HUES6 (cell line): ENCODE results near the gene CSNK1G2.

ENCODE experiments used
- H3K27ac ChIP-seq: 2 replicates; pipeline ENCODE4 v1.7.0; 2013; ENCODE audit warnings: low read depth, mild to moderate bottlenecking, low read length, inconsistent platforms
- H3K27me3 ChIP-seq: 2 replicates; pipeline ENCODE4 v1.6.1; 2013; ENCODE audit warnings: low read length; ENCODE audit not compliant: control insufficient read depth, insufficient read depth
- H3K36me3 ChIP-seq: 2 replicates; pipeline ENCODE4 v1.6.1; 2013; ENCODE audit warnings: low read length; ENCODE audit not compliant: control insufficient read depth, insufficient read depth
- H3K4me1 ChIP-seq: 2 replicates; pipeline ENCODE4 v1.6.1; 2013; ENCODE audit warnings: low read length; ENCODE audit not compliant: control insufficient read depth, insufficient read depth
- H3K4me3 ChIP-seq: 2 replicates; pipeline ENCODE4 v1.5.1; 2013; ENCODE audit warnings: low read depth, low read length
- H3K9ac ChIP-seq: one replicate; pipeline ENCODE4 v1.6.1; 2013; ENCODE audit warnings: mild to moderate bottlenecking, low read length
- H3K9me3 ChIP-seq: 2 replicates; pipeline ENCODE4 v1.6.1; 2013; ENCODE audit warnings: low read depth, low read length; ENCODE audit not compliant: control insufficient read depth, insufficient read depth

CSNK1G2 gene

DNA sequence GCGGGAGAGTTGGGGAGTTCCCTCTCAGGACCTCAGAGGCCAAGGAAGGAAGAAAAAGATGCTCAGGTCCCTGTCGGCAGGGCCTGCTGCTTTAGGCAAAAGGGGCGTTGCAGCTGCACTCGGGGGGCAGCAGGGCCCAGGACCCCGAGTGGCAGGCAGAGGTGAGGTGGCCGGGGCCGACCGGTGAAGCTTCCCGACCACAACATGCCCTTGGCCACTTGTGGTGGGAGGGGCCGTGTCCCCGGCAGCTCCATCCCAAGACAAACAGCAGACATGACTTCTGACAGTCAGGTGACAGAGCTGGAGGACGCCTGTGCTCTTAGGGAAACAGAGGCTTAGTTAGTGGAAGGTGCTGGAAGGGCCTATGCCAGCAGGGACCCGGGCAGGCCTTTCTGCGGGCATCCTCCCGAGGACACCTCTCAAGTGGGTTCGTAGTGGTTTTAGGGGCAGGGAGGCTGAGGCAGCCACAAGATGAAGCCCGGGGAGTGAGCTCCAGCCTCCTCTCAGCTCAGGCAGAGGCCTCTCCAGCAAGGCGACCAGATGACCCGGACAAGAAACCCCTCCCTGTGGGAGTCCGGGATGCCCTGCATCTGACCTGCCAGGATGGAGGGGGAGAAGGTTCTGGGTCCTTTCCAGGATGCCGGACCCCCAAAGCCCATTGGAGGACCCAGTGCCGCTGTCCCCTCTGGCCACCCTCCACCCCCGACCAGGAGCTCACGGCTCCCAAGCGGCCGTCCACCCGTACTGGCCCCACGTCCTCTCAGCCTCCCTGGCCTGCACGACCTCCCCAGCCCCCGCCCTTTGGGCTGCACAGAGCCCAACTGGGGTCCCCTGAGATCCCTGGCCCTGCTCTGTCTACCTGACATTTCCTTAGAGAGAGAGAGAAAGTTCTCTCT is 50.3 kb downstream of the CSNK1G2 start:
- no peak overlapping the region for H3K9ac ChIP-seq
- no peak overlapping the region for H3K27ac ChIP-seq
- H3K27me3 ChIP-seq: no peaks in the 10 kb centered on the region
- no peaks in the 10 kb centered on the region for H3K4me1 ChIP-seq
- no peak overlapping the region for H3K4me3 ChIP-seq
- H3K36me3 ChIP-seq: peaks cover 61% of the 10 kb centered on the region
- H3K9me3 ChIP-seq: no peaks in the 10 kb centered on the region; the same call in 1 of the 2 replicates

DNA sequence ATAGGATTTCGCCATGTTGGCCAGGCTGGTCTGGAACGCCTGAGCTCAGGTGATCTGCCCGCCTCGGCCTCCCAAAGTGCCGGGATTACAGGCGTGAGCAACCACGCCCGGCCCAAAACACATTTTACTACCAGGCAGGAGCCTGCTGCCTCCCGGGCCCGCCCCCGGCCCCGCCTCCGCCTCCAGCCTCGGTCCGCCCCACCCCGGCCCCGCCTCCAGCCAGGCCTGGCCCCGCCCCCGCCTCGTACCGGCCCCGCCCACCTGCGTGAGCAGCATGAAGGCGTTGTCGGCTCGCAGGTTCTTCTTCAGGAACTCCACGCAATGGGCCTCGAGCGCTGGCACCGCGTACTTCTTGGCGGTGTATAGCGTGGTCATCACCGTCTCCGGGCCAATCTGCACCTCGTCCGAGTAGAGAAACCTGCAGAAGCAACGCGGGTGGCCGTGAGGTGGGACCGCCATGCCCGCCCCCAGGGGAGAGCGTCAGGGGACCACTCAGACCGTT is 51.8 kb downstream of the CSNK1G2 start:
- H3K9me3 ChIP-seq: no peaks in the 10 kb centered on the region; the same call in 1 of the 2 replicates
- H3K27me3 ChIP-seq: no peaks in the 10 kb centered on the region
- no peak overlapping the region for H3K27ac ChIP-seq
- H3K9ac ChIP-seq: no peak overlapping the region
- H3K36me3 ChIP-seq: peaks cover 61% of the 10 kb centered on the region
- no peaks in the 10 kb centered on the region for H3K4me1 ChIP-seq
- no peak overlapping the region for H3K4me3 ChIP-seq

DNA sequence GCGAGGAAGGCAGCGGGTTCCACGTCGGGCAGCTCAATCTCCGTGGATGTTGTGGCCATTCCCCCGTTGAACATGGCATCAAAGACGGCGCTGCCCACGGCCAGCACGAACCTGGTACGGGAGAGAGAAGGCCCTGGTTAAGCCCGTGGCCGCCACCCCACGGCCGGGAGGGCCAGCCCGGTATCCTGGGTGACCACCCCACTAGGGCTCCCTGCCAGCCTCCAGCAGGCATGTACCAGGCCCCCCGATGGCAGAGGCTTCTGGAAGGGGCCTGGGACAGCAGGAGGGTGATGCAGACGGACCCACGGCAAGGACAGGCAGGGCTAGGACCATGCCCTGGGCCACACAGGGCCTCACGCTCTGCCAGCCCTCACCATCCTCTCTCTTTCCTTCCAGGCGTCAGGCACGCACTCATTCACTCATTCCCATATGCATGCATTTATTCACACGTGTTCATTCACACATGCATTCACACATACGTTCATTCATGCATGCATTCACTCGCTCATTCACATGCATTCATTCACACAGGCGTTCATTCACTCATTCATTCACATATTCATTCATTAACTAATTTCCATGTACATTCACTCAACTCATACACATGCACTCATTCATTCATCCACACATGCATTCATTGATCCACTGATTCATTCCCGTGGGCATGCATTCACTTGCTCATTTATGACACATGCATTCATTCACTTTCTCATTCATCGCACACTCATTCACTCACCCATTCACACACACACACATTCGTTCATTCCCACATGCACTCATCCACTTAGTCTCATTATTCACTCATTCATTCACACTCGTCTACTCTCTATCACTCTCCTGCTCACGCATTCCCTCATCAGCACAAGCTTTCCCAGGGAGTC is 56.6 kb downstream of the CSNK1G2 start:
- Histone ChIP-seq H3K9me3 (no peaks in the 10 kb centered on the region; the same call in 1 of the 2 replicates), H3K27me3 (no peaks in the 10 kb centered on the region), H3K4me1 (no peaks in the 10 kb centered on the region), H3K9ac (no peak overlapping the region), H3K27ac (no peak overlapping the region), H3K36me3 (peaks cover 52% of the 10 kb centered on the region), H3K4me3 (no peak overlapping the region)

DNA sequence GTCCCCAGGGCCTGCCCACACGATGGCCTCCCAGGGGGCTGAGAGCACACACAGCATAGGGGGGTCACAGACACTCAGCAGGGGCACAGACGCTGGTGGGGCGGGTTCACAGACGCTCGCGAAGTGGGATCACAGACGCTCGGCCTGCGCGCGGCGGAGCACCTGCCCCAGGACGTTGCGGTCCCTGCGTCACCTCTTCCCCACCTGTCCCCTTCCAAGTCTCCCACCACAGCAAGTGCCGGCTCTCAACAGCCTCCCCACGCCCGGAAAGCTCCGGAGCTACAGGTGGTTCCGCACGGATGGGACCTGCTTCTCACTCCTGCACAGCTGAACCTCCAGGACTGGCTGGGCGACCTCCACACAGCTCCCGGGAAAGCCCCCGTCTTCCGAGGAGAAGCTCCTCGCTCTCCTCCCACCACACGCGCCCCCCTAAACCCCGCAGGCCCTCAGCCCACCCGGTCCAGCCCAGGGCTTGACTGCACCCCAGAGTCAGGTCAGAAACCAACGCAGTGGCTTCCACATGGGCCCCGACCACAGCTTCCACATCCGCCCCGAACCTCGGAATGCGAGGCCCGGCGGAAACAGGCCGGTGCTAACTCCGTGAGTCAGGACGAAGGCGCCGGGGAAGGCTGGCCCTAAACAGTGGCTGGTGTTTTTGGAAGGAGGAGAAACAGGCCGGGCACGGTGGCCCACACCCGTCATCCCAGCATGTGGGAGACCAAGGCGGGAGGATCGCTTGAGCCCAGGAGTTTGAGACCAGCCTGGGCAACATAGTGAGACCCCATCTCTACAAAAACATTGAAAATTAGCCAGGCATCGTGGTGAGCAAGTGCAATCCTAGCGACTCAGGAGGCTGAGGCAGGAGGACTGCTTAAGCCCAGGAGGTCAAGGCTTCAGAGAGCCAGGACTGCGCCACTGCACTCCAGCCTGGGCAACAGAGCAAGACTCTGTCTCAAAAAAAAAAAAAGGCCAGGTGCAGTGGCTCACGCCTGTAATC is 58.0 kb downstream of the CSNK1G2 start:
- Histone ChIP-seq H3K4me1 (no peaks in the 10 kb centered on the region), H3K9ac (no peak overlapping the region), H3K27me3 (no peaks in the 10 kb centered on the region), H3K36me3 (peaks cover 47% of the 10 kb centered on the region), H3K4me3 (no peak overlapping the region), H3K27ac (no peak overlapping the region), H3K9me3 (no peaks in the 10 kb centered on the region; the same call in 1 of the 2 replicates)

DNA sequence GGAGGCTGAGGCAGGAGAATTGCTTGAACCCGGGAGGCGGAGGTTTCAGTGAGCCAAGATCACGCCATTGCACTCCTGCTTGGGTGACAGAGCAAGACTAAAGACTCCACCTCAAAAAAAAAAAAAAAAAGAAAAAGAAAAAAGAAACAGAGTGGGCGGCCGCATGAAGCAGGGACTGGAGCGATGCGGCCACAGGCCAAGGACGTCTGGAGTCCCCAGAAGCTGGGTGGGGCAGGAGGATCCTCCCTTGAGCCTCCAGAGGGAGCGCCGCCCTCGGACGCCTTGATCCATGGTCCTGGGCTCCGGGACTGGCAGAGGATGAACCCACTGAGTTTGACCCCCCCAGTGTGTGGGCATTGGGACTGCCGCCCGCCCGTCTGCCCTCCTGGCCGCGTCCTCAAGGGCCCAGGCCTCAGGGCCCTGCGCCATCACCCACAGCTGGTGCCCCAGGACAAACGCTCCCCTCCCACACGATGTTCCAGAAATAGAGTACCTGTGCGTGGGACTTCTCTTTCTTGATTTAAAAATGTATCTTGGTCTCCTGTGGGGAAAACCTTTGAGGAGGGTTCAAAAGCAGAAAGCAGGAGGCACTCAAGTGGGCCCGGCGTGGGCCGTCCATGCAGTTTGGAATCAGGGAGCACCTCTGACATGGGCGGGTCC is 59.0 kb downstream of the CSNK1G2 start:
- no peaks in the 10 kb centered on the region; the same call in 1 of the 2 replicates for H3K9me3 ChIP-seq
- H3K27me3 ChIP-seq: no peaks in the 10 kb centered on the region
- no peak overlapping the region for H3K4me3 ChIP-seq
- H3K27ac ChIP-seq: no peak overlapping the region
- H3K36me3 ChIP-seq: peaks cover 47% of the 10 kb centered on the region
- H3K9ac ChIP-seq: no peak overlapping the region
- H3K4me1 ChIP-seq: no peaks in the 10 kb centered on the region

DNA sequence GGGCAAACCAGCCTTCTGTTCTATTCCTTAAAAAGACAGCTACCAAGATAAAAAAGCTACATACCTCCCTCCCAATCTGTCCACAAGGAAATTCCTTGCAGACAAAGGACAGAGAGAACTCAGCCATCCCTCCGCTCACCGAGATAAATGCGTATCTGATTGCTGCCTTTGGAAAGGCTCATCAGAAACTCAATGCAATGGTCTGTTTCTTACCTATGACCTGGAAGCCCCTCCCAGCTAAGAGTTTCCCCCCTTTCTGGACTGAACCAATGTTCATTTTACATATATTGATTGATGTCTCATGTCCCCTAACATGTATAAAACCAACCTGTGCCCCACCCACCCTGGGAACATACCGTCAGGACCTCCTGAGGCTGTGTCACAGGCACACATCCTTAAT is 62.9 kb downstream of the CSNK1G2 start:
- no peak overlapping the region for H3K27ac ChIP-seq
- H3K27me3 ChIP-seq: no peaks in the 10 kb centered on the region
- H3K4me1 ChIP-seq: no peaks in the 10 kb centered on the region
- H3K9me3 ChIP-seq: no peaks in the 10 kb centered on the region
- H3K36me3 ChIP-seq: peaks cover 19% of the 10 kb centered on the region
- H3K4me3 ChIP-seq: no peak overlapping the region
- H3K9ac ChIP-seq: no peak overlapping the region

DNA sequence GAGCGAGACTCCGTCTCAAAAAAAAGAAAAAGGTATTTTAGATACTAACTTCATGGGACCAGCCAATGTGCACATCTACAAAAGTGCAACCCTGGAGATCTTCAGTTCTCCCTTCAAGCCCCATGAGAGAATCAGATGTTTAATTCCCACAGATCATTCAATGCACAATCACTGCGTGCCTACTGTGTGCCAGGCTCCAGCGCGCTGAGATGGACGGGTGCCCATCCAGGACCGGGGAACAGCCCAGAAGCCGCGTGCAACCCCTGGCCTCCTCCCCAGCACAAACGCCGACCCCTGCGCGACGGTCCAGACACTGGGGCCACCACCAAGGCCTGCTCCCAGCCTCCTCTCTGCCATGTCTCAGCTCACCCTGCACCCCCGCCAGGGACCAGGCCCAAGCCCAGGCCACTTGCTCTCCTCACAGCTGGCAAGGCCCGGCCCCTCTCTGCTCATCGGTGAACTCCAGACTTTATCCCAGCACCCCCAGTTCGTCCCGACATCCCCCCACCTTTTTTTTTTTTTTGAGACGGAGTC is 69.2 kb downstream of the CSNK1G2 start:
- no peaks in the 10 kb centered on the region for H3K4me1 ChIP-seq
- H3K9ac ChIP-seq: no peak overlapping the region
- H3K36me3 ChIP-seq: no peaks in the 10 kb centered on the region
- no peaks in the 10 kb centered on the region for H3K9me3 ChIP-seq
- no peaks in the 10 kb centered on the region for H3K27me3 ChIP-seq
- H3K4me3 ChIP-seq: no peak overlapping the region
- H3K27ac ChIP-seq: no peak overlapping the region

DNA sequence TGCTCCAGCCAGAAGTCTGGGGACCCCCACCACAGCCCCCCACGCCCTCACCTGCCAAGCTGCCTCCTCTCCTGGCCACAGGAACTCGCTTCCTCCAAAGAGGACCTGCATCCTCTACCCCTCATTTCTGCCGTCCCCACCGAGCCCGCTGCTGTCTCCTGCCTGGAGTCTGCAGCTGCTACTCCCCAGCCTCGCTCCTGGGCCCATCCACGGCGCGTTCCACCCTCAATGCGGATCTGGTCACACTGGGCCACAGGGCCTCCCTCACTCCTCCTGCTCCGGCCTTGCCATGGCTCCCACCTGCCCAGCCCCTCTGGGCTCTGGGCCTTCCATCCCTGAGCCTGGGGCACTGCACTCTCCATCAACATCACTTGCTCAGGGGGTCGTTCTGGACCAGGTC is 70.2 kb downstream of the CSNK1G2 start:
- Histone ChIP-seq H3K27ac (no peak overlapping the region), H3K9ac (no peak overlapping the region), H3K4me3 (no peak overlapping the region), H3K27me3 (no peaks in the 10 kb centered on the region), H3K9me3 (no peaks in the 10 kb centered on the region), H3K4me1 (no peaks in the 10 kb centered on the region), H3K36me3 (no peaks in the 10 kb centered on the region)

DNA sequence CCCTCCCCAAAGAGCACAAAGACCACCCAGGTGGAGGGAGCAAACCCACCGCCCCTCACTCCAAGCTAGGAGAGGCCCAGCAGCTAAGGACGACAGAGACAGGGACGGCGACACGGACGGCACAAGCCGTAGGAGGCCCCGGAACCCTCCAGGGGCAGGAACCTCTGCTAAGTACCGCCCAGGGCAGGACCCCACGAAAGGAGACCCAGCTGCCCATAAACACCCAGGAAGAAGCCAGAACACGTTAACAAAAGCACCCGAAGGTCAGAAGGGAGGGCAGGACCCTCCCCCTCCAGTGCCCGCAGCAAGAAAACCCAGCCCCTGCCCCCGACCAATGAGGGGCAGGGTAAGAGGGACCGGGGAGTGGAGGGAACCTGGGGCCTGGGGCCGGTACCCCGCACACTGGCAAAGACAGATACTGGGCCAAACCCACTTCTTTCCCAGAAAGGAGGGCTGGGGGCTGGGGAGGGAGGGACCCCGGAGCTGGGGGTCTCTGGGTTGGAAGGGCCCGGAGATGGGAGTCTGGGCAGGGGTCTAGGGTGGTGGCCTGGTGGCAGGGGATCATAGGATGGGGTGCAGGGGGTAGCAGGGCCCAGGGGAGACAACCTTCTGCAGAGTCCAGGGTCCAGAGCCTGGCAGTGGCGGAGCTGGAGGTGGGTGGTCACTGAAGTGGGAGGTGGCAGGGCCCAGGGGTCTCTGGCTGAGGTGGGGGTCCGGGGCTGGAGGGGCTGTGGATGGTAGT is 72.1 kb downstream of the CSNK1G2 start:
- H3K27ac ChIP-seq: no peak overlapping the region
- no peaks in the 10 kb centered on the region for H3K4me1 ChIP-seq
- no peaks in the 10 kb centered on the region for H3K9me3 ChIP-seq
- H3K27me3 ChIP-seq: no peaks in the 10 kb centered on the region
- H3K36me3 ChIP-seq: no peaks in the 10 kb centered on the region
- no peak overlapping the region for H3K4me3 ChIP-seq
- H3K9ac ChIP-seq: no peak overlapping the region
